HG03354 (cell line): Measurements from ENCODE around the gene LCTL.
"Not testable (repeated sequence)": the region's sequence is repeated elsewhere in the genome, so short reads cannot be mapped to it uniquely, and the experiment has no call there.

Experiments used
- ATAC-seq: cut with Tn5 transposase; IDR thresholded peaks from one replicate; pipeline ENCODE4 v1.9.1; 2021; ENCODE audit warnings: mild to moderate bottlenecking; ENCODE audit not compliant: unreplicated experiment, poor library complexity, severe bottlenecking

LCTL gene

DNA sequence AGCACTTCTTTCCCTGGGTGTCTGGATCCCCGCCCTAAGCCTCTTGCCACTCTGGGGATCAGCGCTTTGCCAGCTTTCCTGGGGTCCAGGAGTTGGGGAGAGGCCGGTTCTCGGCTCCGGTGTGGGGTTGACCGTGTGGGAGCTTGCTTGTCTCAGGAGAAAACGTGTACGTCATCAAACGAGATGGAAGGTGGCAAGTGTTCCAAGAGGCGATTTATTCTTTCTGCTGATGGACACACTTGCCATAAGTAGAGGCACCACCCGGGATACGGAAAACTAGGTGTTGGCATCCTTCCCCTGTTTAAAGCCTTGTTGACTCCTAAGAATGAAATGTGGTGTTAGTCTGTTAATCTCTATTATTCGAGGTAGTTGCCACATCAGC, 60.4 kb downstream of the LCTL start:
- no peak for ATAC-seq

DNA sequence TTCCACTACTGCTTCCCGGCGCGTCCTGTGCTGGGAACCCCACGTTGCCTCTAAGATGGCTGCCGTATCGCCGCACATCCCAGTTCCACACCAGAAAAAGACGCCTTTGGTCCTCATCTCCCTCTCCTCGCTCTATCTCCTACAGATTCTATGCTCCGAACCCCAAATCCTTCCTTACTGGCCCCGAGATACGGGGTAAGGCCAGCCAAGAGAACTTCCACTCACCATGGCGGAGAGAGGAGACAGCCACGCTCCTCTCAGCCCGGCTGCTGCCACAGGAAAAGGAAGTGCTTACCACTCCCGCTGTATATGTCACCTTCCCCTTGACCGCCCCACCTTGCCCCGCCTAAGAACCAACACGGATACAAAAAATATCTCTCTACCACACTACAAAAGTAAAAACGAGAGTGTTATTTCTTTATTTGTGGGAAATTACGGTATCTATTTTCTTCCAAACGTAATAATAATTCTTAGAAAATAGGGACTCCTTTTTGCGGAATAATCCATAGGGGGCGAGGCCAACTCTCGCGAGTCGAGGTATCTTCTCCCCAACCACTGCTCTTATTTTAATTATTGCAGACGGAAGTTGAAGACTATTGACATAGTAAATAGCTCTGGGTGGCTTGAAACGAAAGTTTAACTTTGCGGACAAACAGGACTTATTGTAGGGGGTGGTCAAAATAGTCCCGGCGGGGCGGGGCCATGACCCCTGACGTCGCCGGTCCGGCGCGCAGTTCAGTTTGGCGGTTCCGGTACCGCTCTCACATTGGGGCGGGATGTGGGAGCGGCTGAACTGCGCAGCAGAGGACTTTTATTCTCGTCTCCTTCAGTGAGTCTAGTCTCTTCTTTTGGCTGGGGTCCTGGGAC, 61.0 kb downstream of the LCTL start, which contains the start of the genes RPL4 and ZWILCH:
Gene RPL4, minus strand, starts transcription at position 293 of the 867 bp plus-strand sequence. Its CDS starts 65 bp downstream, at position 228.
Gene ZWILCH, plus strand, starts transcription at position 764 of the 867 bp plus-strand sequence. Its CDS starts 13 bp downstream, at position 777.
- peak; percentile 79 for ATAC-seq

DNA sequence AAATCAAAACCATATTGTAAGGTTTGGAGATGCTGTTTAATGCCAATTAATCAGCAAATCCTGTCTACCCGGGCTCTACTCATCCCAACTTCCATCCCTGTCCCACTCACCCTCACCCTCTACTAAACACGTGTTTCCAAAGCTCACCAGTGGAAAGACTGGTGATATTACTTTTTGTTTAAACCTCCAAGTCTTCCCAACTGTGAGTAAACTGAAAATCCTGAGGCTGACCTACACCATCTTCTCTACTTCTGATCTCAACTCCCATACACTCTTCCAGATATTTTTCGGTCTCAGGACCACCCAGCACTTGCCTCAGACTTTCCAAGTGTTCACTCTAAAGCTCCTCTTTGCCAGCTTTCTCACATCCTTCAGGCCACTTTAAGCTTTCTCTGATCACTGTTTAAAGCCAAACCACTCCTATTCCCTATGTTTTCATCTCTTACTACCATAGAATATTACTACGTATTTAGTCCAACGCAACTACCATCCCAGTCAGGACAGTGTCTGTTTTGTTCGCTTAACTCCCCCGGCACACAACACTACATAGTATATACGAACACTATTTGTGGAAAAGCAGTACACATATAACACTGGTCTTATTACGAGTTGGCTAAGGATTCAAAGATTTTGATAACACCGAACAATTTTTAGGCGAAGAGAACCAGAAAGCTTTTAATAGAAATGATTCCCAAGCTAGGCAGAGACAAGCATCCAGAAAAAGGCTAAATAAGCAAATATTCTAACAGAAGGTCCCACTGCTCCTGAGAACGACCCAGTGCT, 61.8 kb downstream of the LCTL start:
- no peak for ATAC-seq

DNA sequence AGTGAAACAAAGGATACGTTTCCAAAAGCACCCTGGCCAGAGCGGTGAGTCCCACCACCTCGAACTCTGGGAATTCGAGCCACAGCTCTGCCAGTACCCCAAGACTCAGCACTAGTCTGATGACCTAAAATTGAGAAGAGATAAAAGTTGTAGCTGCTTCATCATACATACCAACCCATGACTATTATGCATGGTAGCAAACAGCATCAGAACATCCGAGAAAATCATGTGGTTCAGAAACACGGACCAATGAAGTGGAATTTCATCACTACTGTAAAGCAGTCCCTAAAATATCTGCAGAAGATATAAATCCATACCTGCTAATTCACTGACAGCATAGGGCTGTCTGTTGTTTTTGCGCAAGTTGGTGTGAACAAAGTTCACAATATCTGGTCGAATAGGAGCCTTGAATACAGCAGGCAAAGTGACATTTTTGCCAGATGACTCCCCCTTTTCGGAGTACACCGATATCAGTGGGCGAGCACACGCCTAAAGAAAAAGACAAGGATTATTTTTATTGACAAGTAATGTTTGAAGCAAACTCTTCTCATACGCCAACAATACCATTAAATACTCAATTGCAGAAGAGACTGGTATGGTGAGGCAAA, 62.7 kb downstream of the LCTL start:
- ATAC-seq: not testable (repeated sequence)

DNA sequence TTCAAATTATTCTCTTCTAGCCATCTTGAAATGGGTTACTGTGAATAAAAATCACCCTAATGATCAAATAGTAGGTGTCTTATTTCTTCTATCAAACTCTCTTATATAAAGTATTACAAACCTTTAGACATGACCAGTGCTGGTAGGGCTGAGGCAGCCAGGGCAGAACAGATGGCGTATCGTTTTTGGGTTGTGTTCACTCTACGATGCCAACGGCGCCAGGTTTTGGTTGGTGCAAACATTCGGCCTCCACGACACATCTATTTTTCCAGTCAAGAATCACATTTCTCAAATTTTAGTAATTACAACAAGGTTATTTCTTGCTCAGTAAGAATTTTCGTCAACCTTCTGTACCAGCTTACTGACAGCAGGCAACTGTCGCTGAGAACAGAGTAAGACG, 63.3 kb downstream of the LCTL start:
- ATAC-seq: no peak

DNA sequence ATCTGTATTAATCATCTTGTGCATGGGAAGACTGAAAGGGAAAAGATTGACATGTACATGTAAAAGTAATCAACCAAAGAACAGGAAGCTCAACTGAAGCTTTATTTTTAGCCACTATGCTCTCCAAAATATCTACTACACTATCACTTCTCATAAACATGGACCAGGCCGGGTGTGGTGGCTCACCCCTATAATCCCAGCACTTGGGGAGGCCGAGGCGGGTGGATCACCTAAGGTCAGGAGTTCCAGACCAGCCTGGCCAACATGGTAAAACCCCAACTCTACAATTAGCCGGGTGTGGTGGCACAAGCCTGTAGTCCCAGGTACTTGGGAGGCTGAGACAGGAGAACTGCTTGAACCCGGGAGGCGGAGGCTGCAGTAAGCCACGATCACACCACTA, 65.5 kb downstream of the LCTL start:
- ATAC-seq: not testable (repeated sequence)

DNA sequence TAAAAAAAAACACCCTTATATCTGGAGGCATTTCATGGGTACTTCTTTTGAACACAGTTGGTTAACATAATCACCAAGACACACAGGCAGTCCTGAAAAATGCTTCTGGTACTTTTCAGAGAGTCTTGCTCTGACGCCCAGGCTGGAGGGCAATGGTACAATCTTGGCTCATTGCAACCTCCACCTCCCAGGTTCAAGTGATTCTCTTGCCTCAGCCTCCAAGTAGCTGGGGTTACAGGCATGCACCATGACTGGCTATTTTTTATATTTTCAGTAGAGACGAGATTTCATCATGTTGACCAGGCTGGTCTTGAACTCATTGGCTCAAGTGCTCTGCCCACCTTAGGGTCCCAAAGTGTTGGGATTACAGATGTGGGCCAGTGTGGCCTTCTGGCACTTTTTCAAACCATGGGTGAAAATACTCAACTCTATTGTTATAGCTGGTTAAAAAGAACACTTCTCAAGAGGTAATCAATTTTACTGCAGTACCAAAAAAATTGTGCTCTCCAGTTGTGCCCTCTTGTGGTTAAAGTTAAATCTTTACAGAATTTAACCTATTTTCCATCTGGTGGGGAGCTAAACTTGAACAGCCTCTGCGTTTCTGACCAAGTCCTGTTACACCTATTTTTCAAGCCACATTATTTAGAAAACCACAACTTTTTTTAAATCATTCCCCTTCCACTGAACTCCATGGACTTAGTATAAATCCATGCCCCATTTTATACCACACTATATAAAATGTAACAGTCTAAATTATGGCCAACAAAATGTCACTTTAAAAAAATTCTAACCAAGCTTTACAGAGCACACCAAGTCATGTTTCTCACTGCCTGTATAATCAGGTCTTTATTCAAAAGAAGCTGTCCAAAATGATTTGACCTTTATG, 67.1 kb downstream of the LCTL start:
- no peak for ATAC-seq
